GM12878 (cell line): ENCODE results near the gene TSKU. TPM values are rescaled to one million over a fixed set of nuclear protein-coding genes. Genes with fewer than 3 reads are reported as not detected.

Experiments used
- ATAC-seq: fragments of 200-7000 bp; cut with Tn5 transposase; 3 replicates; pipeline ENCODE4 v1.9.1; 2020; ENCODE audit warnings: mild to moderate bottlenecking, moderate library complexity
- BruUV-seq: library from RNA; stranded (reverse); fragments of 400-500 nt; replicated peaks from 2 replicates; lab custom pipeline; 2021; lab: Mats Ljungman, UMichigan
- CTCF ChIA-PET: fragments of 300-600 bp; sonication (Branson Sonifier 250); formaldehyde crosslinking; extraction: SDS; loops from one replicate; lab custom pipeline; 2021; ENCODE audit warnings: inconsistent platforms; lab: Yijun Ruan, JAX
- POLR2A ChIA-PET: fragments of 350-600 bp; formaldehyde crosslinking; extraction: SDS; loops from one replicate; lab custom pipeline; 2021; ENCODE audit warnings: inconsistent platforms; lab: Charles Lee
- RAD21 ChIA-PET: fragments of 300-600 bp; sonication (Branson Sonifier 250); formaldehyde crosslinking; loops from one replicate; lab custom pipeline; 2023; ENCODE audit warnings: antibody characterized with exemption; ENCODE audit not compliant: unreplicated experiment; lab: Charles Lee
- SMC1A ChIA-PET: fragments of 300-600 bp; sonication (Branson Sonifier 250); formaldehyde crosslinking; loops from one replicate; lab custom pipeline; 2023; ENCODE audit not compliant: unreplicated experiment, uncharacterized antibody; lab: Charles Lee
- DNase-seq: peaks from one replicate; pipeline ENCODE4 v3.0.0-alpha.2; 2011; ENCODE audit warnings: low read depth, low spot score
- FAIRE-seq: peaks from 3 replicates; lab custom pipeline; 2011; peaks lifted over from hg19 to GRCh38; lab: Jason Lieb, UNC
- H2AFZ ChIP-seq: 2 replicates; pipeline ENCODE4 v1.6.0; 2011; ENCODE audit warnings: low read depth, low read length, control low read depth; ENCODE audit not compliant: control insufficient read depth
- H3K27ac ChIP-seq: 2 replicates; pipeline ENCODE4 v1.5.1; 2011; ENCODE audit warnings: control low read depth; ENCODE audit not compliant: control insufficient read depth, insufficient read depth
- H3K27me3 ChIP-seq, 2 experiments: replicated peaks in 1 of 2; 2 replicates each; pipeline versions ENCODE4 v1.6.0 to v1.6.1; 2011; ENCODE audit warnings: low read length in 1 of 2; ENCODE audit not compliant: control insufficient read depth in 2 of 2, insufficient read depth in 2 of 2
- H3K36me3 ChIP-seq, 2 experiments: 2 replicates each; pipeline ENCODE4 v1.5.1; 2011; ENCODE audit warnings: low read length in 1 of 2; ENCODE audit not compliant: control insufficient read depth in 2 of 2, insufficient read depth in 2 of 2
- H3K4me1 ChIP-seq: 2 replicates; pipeline ENCODE4 v1.6.1; 2011; ENCODE audit warnings: mild to moderate bottlenecking, low read length, moderate library complexity, mixed read lengths; ENCODE audit not compliant: control insufficient read depth, insufficient read depth
- H3K4me2 ChIP-seq: 2 replicates; pipeline ENCODE4 v1.6.0; 2011; ENCODE audit warnings: control low read depth; ENCODE audit not compliant: control insufficient read depth, insufficient read depth
- H3K4me3 ChIP-seq: fragments of 200-600 bp; sonication (generic); 2 replicates; pipeline ENCODE4 v1.5.1; 2016
- H3K79me2 ChIP-seq: 2 replicates; pipeline ENCODE4 v1.6.0; 2011; ENCODE audit warnings: low read length; ENCODE audit not compliant: control insufficient read depth, insufficient read depth
- H3K9ac ChIP-seq: 2 replicates; pipeline ENCODE4 v1.8.0; 2011; ENCODE audit warnings: low read length, control low read depth, mixed read lengths; ENCODE audit not compliant: control insufficient read depth, insufficient read depth
- H3K9me3 ChIP-seq: replicated peaks from 3 replicates; pipeline ENCODE4 v1.5.1; 2011; ENCODE audit warnings: mild to moderate bottlenecking, low read length; ENCODE audit not compliant: control insufficient read depth, insufficient read depth
- H4K20me1 ChIP-seq: 2 replicates; pipeline ENCODE4 v1.6.0; 2011; ENCODE audit not compliant: control insufficient read depth, insufficient read depth
- ATF7 ChIP-seq: fragments of 450-650 bp; IDR thresholded peaks from 2 replicates; pipeline ENCODE4 v1.6.1; 2016; ENCODE audit warnings: low read depth, mild to moderate bottlenecking
- BHLHE40 ChIP-seq, 2 experiments: fragments of 450-650 bp in 1 of 2; IDR thresholded peaks; 2 replicates each; pipeline ENCODE4 v1.6.1; 2011 to 2017; ENCODE audit warnings: low read depth in 2 of 2, borderline replicate concordance in 1 of 2, improper control_type of control experiment in 1 of 2, low read length in 1 of 2, mild to moderate bottlenecking in 1 of 2
- ESRRA ChIP-seq: IDR thresholded peaks from 2 replicates; pipeline ENCODE4 v1.6.1; 2012; ENCODE audit warnings: mild to moderate bottlenecking, low read length, improper control_type of control experiment
- FOXK2 ChIP-seq: fragments of 450-650 bp; IDR thresholded peaks from 2 replicates; pipeline ENCODE4 v1.6.1; 2017; ENCODE audit warnings: mild to moderate bottlenecking, moderate library complexity
- HDAC2 ChIP-seq: fragments of 200-600 bp; sonication (generic); IDR thresholded peaks from 2 replicates; pipeline ENCODE4 v1.6.1; 2017
- MYB ChIP-seq: fragments of 150-350 bp; IDR thresholded peaks from 2 replicates; pipeline ENCODE4 v1.6.1; 2014; ENCODE audit warnings: mild to moderate bottlenecking, low read depth, low read length, borderline replicate concordance
- NFIC ChIP-seq: IDR thresholded peaks from 2 replicates; pipeline ENCODE4 v1.6.1; 2012; ENCODE audit warnings: low read depth, mild to moderate bottlenecking, inconsistent platforms, low read length, moderate library complexity
- NR2C2 ChIP-seq: IDR thresholded peaks from 2 replicates; pipeline ENCODE4 v1.6.1; 2011; ENCODE audit warnings: borderline replicate concordance, low read depth; ENCODE audit not compliant: control insufficient read depth, insufficient read length
- NRF1 ChIP-seq: conservative IDR thresholded peaks from 2 replicates; pipeline ENCODE4 v1.6.1; 2011; ENCODE audit warnings: mild to moderate bottlenecking, low read depth, low read length, improper control_type of control experiment
- POLR2A ChIP-seq: IDR thresholded peaks from 2 replicates; pipeline ENCODE4 v1.6.1; 2011; ENCODE audit warnings: low read depth, mild to moderate bottlenecking, low read length
- RELA ChIP-seq: fragments of 450-650 bp; IDR thresholded peaks from 2 replicates; pipeline ENCODE4 v1.8.0; 2014; ENCODE audit warnings: borderline replicate concordance; ENCODE audit not compliant: partially characterized antibody
- STAT3 ChIP-seq: IDR thresholded peaks from 2 replicates; pipeline ENCODE4 v1.6.1; 2011; ENCODE audit warnings: low read depth, low read length, improper control_type of control experiment
- TAF1 ChIP-seq: IDR thresholded peaks from 2 replicates; pipeline ENCODE4 v1.6.1; 2011; ENCODE audit warnings: mild to moderate bottlenecking, low read depth, low read length, borderline replicate concordance
- TARDBP ChIP-seq: IDR thresholded peaks from 2 replicates; pipeline ENCODE4 v1.6.1; 2016; ENCODE audit warnings: borderline replicate concordance
- YBX1 ChIP-seq: fragments of 450-650 bp; IDR thresholded peaks from 2 replicates; pipeline ENCODE4 v1.6.1; 2016; ENCODE audit warnings: antibody characterized with exemption
- WGBS: methylation state at CpG from one replicate; pipeline ENCODE4 v1.1.6; 2016; ENCODE audit warnings: low lambda C conversion rate; ENCODE audit not compliant: insufficient replicate concordance, insufficient coverage; ENCODE audit errors: missing lambda C conversion rate; 5-methylcytosine and 5-hydroxymethylcytosine counted together
- in situ Hi-C: fragments of 300-500 bp; cut with MboI; formaldehyde crosslinking; loops from 9 replicates; pipeline ENCODE4 v1.14.3; 2018; ENCODE audit warnings: mixed read lengths
- intact Hi-C: fragments of 100-400 bp; cut with micrococcal nuclease; formaldehyde crosslinking; loops from one replicate; pipeline ENCODE4 v1.14.2; 2022; ENCODE audit not compliant: unreplicated experiment
- polyA plus RNA-seq, 11 experiments: library from polyadenylated mRNA; depleted of rRNA in 4 of 11; unstranded in 6 of 11; stranded (reverse) in 5 of 11; fragments of >200 nt; fragmentation: Nextera tagmentation in 4 of 11; fragmentation: Illumina TruSeq in 1 of 11; extraction: Ambion mirVana in 4 of 11; extraction: Trizol in 1 of 11; gene quantifications; 1 replicate in 1 of 11; 2 replicates in 10 of 11; pipeline versions ENCODE4 v1.2.1 to v1.2.3, GENCODE V29; 2011 to 2016; ENCODE audit warnings: inconsistent platforms in 2 of 11, missing spikeins in 2 of 11, low read depth in 1 of 11
- total RNA-seq, 4 experiments: library from RNA; depleted of rRNA in 3 of 4; stranded (reverse); fragments of >200 nt in 3 of 4; fragmentation: Illumina TruSeq in 1 of 4; extraction: Trizol in 1 of 4; gene quantifications; 2 replicates each; pipeline versions ENCODE4 v1.2.1 to v1.2.3, GENCODE V29; 2013 to 2021
- TF ChIP-seq, protein P1 (sequence below): IDR thresholded peaks from 2 replicates; pipeline ENCODE4 v1.6.1; 2012; ENCODE audit warnings: low read depth, low read length, improper control_type of control experiment

The TSKU gene
- total and polyA plus RNA-seq, 10 of the 15 experiments (the other 5 are each of a cell fraction or from before 2014, with no cell fraction given) = 0.04 to 1.5 (median 0.62) TPM

DNA sequence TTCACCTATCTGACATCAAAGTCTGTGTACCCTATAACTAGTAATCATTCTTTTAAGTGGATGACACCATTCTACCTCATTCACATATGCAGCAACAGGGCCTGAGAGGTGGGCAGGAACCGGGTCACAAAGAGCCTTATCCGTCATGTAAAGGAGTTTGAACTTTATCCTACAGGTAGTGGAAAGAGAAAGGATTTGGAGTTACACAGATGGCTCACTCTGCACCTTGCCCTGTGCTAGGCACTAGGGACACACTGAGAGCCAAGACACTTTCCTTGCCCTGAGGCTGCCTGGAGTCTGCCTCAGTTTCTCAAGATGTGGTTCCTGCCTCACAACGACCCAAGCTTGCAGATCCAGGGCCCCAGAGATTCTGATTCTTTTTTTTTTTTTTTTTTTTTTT lies 63.3 kb downstream of the TSKU start:
- Histone ChIP-seq H2AFZ (no peak overlapping the region), H3K79me2 (no peaks in the 10 kb centered on the region), H3K9me3 (no peaks in the 10 kb centered on the region), H3K4me1 (no peaks in the 10 kb centered on the region), H4K20me1 (no peaks in the 10 kb centered on the region), H3K27ac (no peak overlapping the region), H3K4me2 (no peak overlapping the region), H3K36me3 (no peaks in the 10 kb centered on the region), H3K9ac (no peak overlapping the region), H3K4me3 (no peak overlapping the region), H3K27me3 (no peaks in the 10 kb centered on the region)
- ChIA-PET SMC1A (no interaction called here), RAD21 (interaction anchor here (0.7 kb wide), 1 partner anchor 399 kb away, joined by 4 read pairs; no protein-coding TSS in a partner anchor), POLR2A (interaction anchor here (0.7 kb wide), 1 partner anchor 1499 kb away, joined by 5 read pairs; no protein-coding TSS in a partner anchor), CTCF (interaction anchor here (1.7 kb wide), 1 partner anchor 74 kb away, joined by 5 read pairs; no protein-coding TSS in a partner anchor)
- FAIRE-seq (no peak), DNase-seq (no peak), ATAC-seq (no peak)
- in situ Hi-C loops (no loop called here), intact Hi-C loops (no loop called here)
- TF ChIP-seq BHLHE40 (IDR thresholded peaks at IDR 0.05; ENCODE audit: borderline replicate concordance in 1 of 2, low read depth in 2 of 2, low read length in 1 of 2) (no peak), NRF1 (no peak), MYB (no peak), YBX1 (no peak), ATF7 (no peak), ESRRA (no peak), POLR2A (no peak), NR2C2 (no peak), NFIC (no peak), HDAC2 (no peak), TAF1 (no peak), FOXK2 (no peak), RELA (no peak), TARDBP (no peak), STAT3 (no peak)
- TF ChIP-seq, protein P1, sequence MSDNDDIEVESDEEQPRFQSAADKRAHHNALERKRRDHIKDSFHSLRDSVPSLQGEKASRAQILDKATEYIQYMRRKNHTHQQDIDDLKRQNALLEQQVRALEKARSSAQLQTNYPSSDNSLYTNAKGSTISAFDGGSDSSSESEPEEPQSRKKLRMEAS = no peak
- WGBS = 40% methylated on average over 3 of the region's 3 CpGs
- BruUV-seq = no TSS peak

Other genes with a start within 250 kb of the TSKU start
- gene LRRC32, start 112.6 kb upstream of the TSKU start, total RNA-seq (2014; rRNA removed) = 11.0 and 12.9 TPM in 2 replicates
- gene LRRC32, start 112.6 kb upstream of the TSKU start, total RNA-seq (2014; rRNA removed; fragmentation: Illumina TruSeq; extraction: Trizol) = 4.9 and 5.5 TPM in 2 replicates
- gene LRRC32, start 112.6 kb upstream of the TSKU start, total RNA-seq (2021) = 20.8 and 21.2 TPM in 2 replicates
- gene LRRC32, start 112.6 kb upstream of the TSKU start, polyA plus RNA-seq (2011; rRNA removed) = 0.17 and 0.56 TPM in 2 replicates
- 7.1 and 9.3 TPM in 2 replicates for gene LRRC32, start 112.6 kb upstream of the TSKU start, polyA plus RNA-seq (2014; fragmentation: Illumina TruSeq; extraction: Trizol)
- gene LRRC32, start 112.6 kb upstream of the TSKU start, polyA plus RNA-seq (2014; fragmentation: Nextera tagmentation; extraction: Ambion mirVana) = 1 to 10 TPM; 4.3 to 7.4 TPM
- gene LRRC32, start 112.6 kb upstream of the TSKU start, polyA plus RNA-seq (2014; rRNA removed) = 12.2 and 15.4 TPM in 2 replicates
- gene LRRC32, start 112.6 kb upstream of the TSKU start, polyA plus RNA-seq (2016; fragmentation: Nextera tagmentation; extraction: Ambion mirVana) = 1 to 10 TPM; 6.8 to 7.4 TPM
- gene ACER3, start 77.6 kb downstream of the TSKU start, total RNA-seq (2014; rRNA removed) = 5.5 and 7.6 TPM in 2 replicates
- 8.5 and 8.9 TPM in 2 replicates for gene ACER3, start 77.6 kb downstream of the TSKU start, total RNA-seq (2014; rRNA removed; fragmentation: Illumina TruSeq; extraction: Trizol)
- 11.1 and 13.9 TPM in 2 replicates for gene ACER3, start 77.6 kb downstream of the TSKU start, total RNA-seq (2021)
- gene ACER3, start 77.6 kb downstream of the TSKU start, polyA plus RNA-seq (2011; rRNA removed) = 13.4 and 15.3 TPM in 2 replicates
- gene ACER3, start 77.6 kb downstream of the TSKU start, polyA plus RNA-seq (2014; fragmentation: Illumina TruSeq; extraction: Trizol) = 11.0 and 13.8 TPM in 2 replicates
- 1 to 10 TPM; 2.8 to 3.6 TPM for gene ACER3, start 77.6 kb downstream of the TSKU start, polyA plus RNA-seq (2014; fragmentation: Nextera tagmentation; extraction: Ambion mirVana)
- gene ACER3, start 77.6 kb downstream of the TSKU start, polyA plus RNA-seq (2014; rRNA removed) = 9.5 and 9.8 TPM in 2 replicates
- gene ACER3, start 77.6 kb downstream of the TSKU start, polyA plus RNA-seq (2016; fragmentation: Nextera tagmentation; extraction: Ambion mirVana) = 10 to 100 TPM; 14.5 to 17.4 TPM